SK-N-SH (cell line): ENCODE results near the gene IL10RB. TPM values are rescaled to one million over a fixed set of nuclear protein-coding genes. Genes with fewer than 3 reads are reported as not detected.

Source experiments
- CTCF ChIA-PET: fragments of 300-600, 350-600 bp; formaldehyde crosslinking; extraction: SDS; loops from one replicate; lab custom pipeline; 2021; lab: Yijun Ruan, JAX
- POLR2A ChIA-PET: fragments of 350-600 bp; sonication (Branson Sonifier 250); formaldehyde crosslinking; extraction: SDS; loops from one replicate; lab custom pipeline; 2020; ENCODE audit warnings: antibody characterized with exemption, inconsistent platforms; lab: Yijun Ruan, JAX
- DNase-seq: peaks from one replicate; pipeline ENCODE4 v3.0.0; 2012
- H2AFZ ChIP-seq: fragments of 200-600 bp; sonication (generic); 2 replicates; pipeline ENCODE4 v1.8.1; 2016; ENCODE audit warnings: antibody characterized with exemption, mild to moderate bottlenecking, low read depth
- H3F3A ChIP-seq: fragments of 200-600 bp; sonication (generic); replicated peaks from 2 replicates; pipeline ENCODE3; 2016; ENCODE audit warnings: antibody characterized with exemption, mild to moderate bottlenecking; ENCODE audit not compliant: insufficient read depth
- H3K27ac ChIP-seq, 2 experiments: fragments of 200-500 bp in 1 of 2; fragments of 200-600 bp in 1 of 2; sonication (Bioruptor generic) in 1 of 2; sonication (generic), shearing (Covaris generic) in 1 of 2; 2 replicates each; pipeline versions ENCODE4 v1.5.1 to v1.6.1; 2014 to 2016; ENCODE audit warnings: low read depth in 2 of 2, inconsistent platforms in 1 of 2, low read length in 1 of 2, mild to moderate bottlenecking in 1 of 2, mixed read lengths in 1 of 2
- H3K27me3 ChIP-seq: fragments of 200-600 bp; sonication (generic), shearing (Covaris generic); 2 replicates; pipeline ENCODE4 v1.6.1; 2016; ENCODE audit warnings: mixed run types; ENCODE audit not compliant: insufficient read depth
- H3K36me3 ChIP-seq, 2 experiments: fragments of 200-500 bp in 1 of 2; fragments of 200-600 bp in 1 of 2; sonication (Bioruptor generic) in 1 of 2; sonication (generic) in 1 of 2; replicated peaks in 1 of 2; 2 replicates each; pipeline versions ENCODE3 to v1.5.1; 2014 to 2016; ENCODE audit warnings: low read length in 1 of 2, mild to moderate bottlenecking in 1 of 2; ENCODE audit not compliant: insufficient read depth in 2 of 2, control insufficient read depth in 1 of 2
- H3K4me1 ChIP-seq, 2 experiments: fragments of 200-500 bp in 1 of 2; fragments of 200-600 bp in 1 of 2; sonication (Bioruptor generic) in 1 of 2; sonication (generic), shearing (Covaris generic) in 1 of 2; 2 replicates each; pipeline versions ENCODE4 v1.5.1 to v1.6.1; 2014 to 2016; ENCODE audit warnings: low read depth in 1 of 2, low read length in 1 of 2, mixed run types in 1 of 2; ENCODE audit not compliant: insufficient read depth in 2 of 2, control insufficient read depth in 1 of 2
- H3K4me2 ChIP-seq: fragments of 200-600 bp; sonication (generic), shearing (Covaris generic); 2 replicates; pipeline ENCODE4 v1.6.1; 2017; ENCODE audit warnings: mixed run types
- H3K4me3 ChIP-seq, 2 experiments: fragments of 200-500 bp in 1 of 2; fragments of 200-600 bp in 1 of 2; sonication (Bioruptor generic) in 1 of 2; sonication (generic), shearing (Covaris generic) in 1 of 2; 2 replicates each; pipeline versions ENCODE4 v1.5.1 to v1.8.1; 2014 to 2016; ENCODE audit warnings: low read depth in 2 of 2, inconsistent platforms in 1 of 2, low read length in 1 of 2, mild to moderate bottlenecking in 1 of 2, mixed read lengths in 1 of 2, moderate library complexity in 1 of 2
- H3K79me2 ChIP-seq: fragments of 200-600 bp; sonication (generic); 2 replicates; pipeline ENCODE4 v1.8.1; 2017; ENCODE audit warnings: mild to moderate bottlenecking; ENCODE audit not compliant: insufficient read depth
- H3K9ac ChIP-seq: fragments of 200-600 bp; sonication (generic); 2 replicates; pipeline ENCODE4 v1.6.1; 2017; ENCODE audit warnings: mixed run types
- H3K9me2 ChIP-seq: fragments of 200-600 bp; sonication (generic); 2 replicates; pipeline ENCODE4 v1.6.1; 2017; ENCODE audit warnings: mixed run types
- H3K9me3 ChIP-seq: fragments of 200-600 bp; sonication (generic); 2 replicates; pipeline ENCODE4 v1.6.1; 2017; ENCODE audit warnings: mixed run types, mild to moderate bottlenecking, moderate library complexity
- H4K20me1 ChIP-seq: fragments of 200-600 bp; sonication (generic); 2 replicates; pipeline ENCODE4 v1.6.1; 2017; ENCODE audit warnings: mild to moderate bottlenecking, mixed run types; ENCODE audit not compliant: insufficient read depth
- CHD2 ChIP-seq: fragments of 150-350 bp; IDR thresholded peaks from 2 replicates; pipeline ENCODE4 v1.6.1; 2018; ENCODE audit warnings: low read length; ENCODE audit not compliant: partially characterized antibody
- EP300 ChIP-seq, 2 experiments: IDR thresholded peaks; 2 replicates each; pipeline versions ENCODE4 v1.4.0 to v1.6.1; 2012; ENCODE audit warnings: borderline replicate concordance in 1 of 2, low read depth in 1 of 2, low read length in 1 of 2
- EZH2phosphoT487 ChIP-seq: fragments of 200-600 bp; sonication (generic); IDR thresholded peaks from 2 replicates; pipeline ENCODE4 v1.6.1; 2017; ENCODE audit warnings: low read depth, mixed run types, mild to moderate bottlenecking, antibody characterized with exemption, moderate library complexity, borderline replicate concordance
- FOSL2 ChIP-seq: IDR thresholded peaks from 2 replicates; pipeline ENCODE4 v1.4.0; 2012; ENCODE audit warnings: low read depth, mild to moderate bottlenecking, moderate library complexity, borderline replicate concordance
- FOXM1 ChIP-seq: IDR thresholded peaks from 2 replicates; pipeline ENCODE4 v1.4.0; 2012; ENCODE audit warnings: low read depth, mild to moderate bottlenecking
- GATA2 ChIP-seq: sonication (generic); formaldehyde crosslinking; IDR thresholded peaks from 2 replicates; pipeline ENCODE4 v1.5.0; 2020; ENCODE audit warnings: mild to moderate bottlenecking, missing genetic modification reagents
- JUND ChIP-seq: IDR thresholded peaks from 2 replicates; pipeline ENCODE4 v1.4.0; 2012
- MEF2A ChIP-seq: IDR thresholded peaks from 2 replicates; pipeline ENCODE4 v1.4.0; 2012; ENCODE audit warnings: low read depth, borderline replicate concordance
- MXI1 ChIP-seq: IDR thresholded peaks from 2 replicates; pipeline ENCODE4 v1.6.1; 2012; ENCODE audit warnings: mild to moderate bottlenecking, low read depth, low read length, improper control_type of control experiment
- NFIC ChIP-seq: IDR thresholded peaks from 2 replicates; pipeline ENCODE4 v1.4.0; 2012; ENCODE audit warnings: borderline replicate concordance
- RAD21 ChIP-seq: IDR thresholded peaks from 2 replicates; pipeline ENCODE4 v1.6.1; 2012; ENCODE audit warnings: mild to moderate bottlenecking, low read length
- RCOR1 ChIP-seq: fragments of 150-350 bp; IDR thresholded peaks from 2 replicates; pipeline ENCODE4 v1.6.1; 2017; ENCODE audit warnings: antibody characterized with exemption, low read length
- RXRA ChIP-seq: IDR thresholded peaks from 2 replicates; pipeline ENCODE4 v1.4.0; 2012; ENCODE audit warnings: low read depth, mild to moderate bottlenecking, borderline replicate concordance
- SMC3 ChIP-seq: IDR thresholded peaks from 2 replicates; pipeline ENCODE4 v1.6.1; 2012; ENCODE audit warnings: low read depth, low read length, improper control_type of control experiment
- YY1 ChIP-seq: IDR thresholded peaks from 2 replicates; pipeline ENCODE4 v1.4.0; 2012; ENCODE audit warnings: low read depth, mild to moderate bottlenecking
- WGBS: methylation state at CpG from one replicate; pipeline ENCODE4 v1.1.6; 2017; ENCODE audit warnings: low lambda C conversion rate; 5-methylcytosine and 5-hydroxymethylcytosine counted together
- polyA plus RNA-seq, 3 experiments: library from polyadenylated mRNA; depleted of rRNA; stranded (reverse); fragments of >200 nt; gene quantifications; 2 replicates each; pipeline ENCODE4 v1.2.3, GENCODE V29; 2012
- TF ChIP-seq, protein P1 (sequence below): fragments of 150-350 bp; IDR thresholded peaks from 2 replicates; pipeline ENCODE4 v1.6.1; 2016; ENCODE audit warnings: mild to moderate bottlenecking, low read depth, low read length
- TF ChIP-seq, protein P2 (sequence below): fragments of 200-600 bp; sonication (generic); IDR thresholded peaks from 2 replicates; pipeline ENCODE4 v1.6.1; 2017; ENCODE audit warnings: antibody characterized with exemption, mild to moderate bottlenecking, moderate library complexity
- TF ChIP-seq, protein P3 (sequence below): fragments of 150-350 bp; IDR thresholded peaks from 2 replicates; pipeline ENCODE4 v1.6.1; 2017; ENCODE audit warnings: antibody characterized with exemption, low read length, low read depth, borderline replicate concordance
- TF ChIP-seq, protein P4 (sequence below): IDR thresholded peaks from 2 replicates; pipeline ENCODE4 v1.4.0; 2012; ENCODE audit warnings: low read depth, borderline replicate concordance
- TF ChIP-seq, protein P5 (sequence below): IDR thresholded peaks from 2 replicates; pipeline ENCODE4 v1.4.0; 2012; ENCODE audit warnings: low read depth
- TF ChIP-seq, protein P6 (sequence below): IDR thresholded peaks from 2 replicates; pipeline ENCODE4; 2012

Gene IL10RB
- polyA plus RNA-seq, 1 of the 3 experiments (the other 2 are of a cell fraction) = 20.1 TPM

DNA sequence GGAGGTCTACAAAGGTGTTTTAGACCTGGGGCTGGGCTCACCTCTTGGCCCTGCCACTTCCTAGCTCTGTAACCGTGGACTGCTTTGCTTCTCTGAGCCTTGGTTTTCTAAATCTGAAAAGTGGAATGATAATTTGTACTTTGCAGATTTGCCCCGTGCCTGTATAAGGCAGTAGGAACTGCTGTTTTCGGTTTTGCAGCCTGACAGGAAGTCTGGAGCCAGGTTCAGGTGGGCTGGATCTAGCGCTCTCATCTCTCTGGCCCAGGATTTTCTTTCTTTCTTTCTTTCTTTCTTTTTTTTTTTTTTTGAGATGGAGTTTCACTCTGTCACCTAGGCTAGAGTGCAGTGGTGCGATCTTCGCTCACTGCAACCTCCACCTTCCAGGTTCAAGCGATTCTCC is 19.2 kb upstream of the IL10RB start:
- POLR2A ChIA-PET = no interaction called here
- no peaks in the 10 kb centered on the region for H3K79me2 ChIP-seq
- H3K4me2 ChIP-seq = no peak overlapping the region
- H3K9ac ChIP-seq = no peak overlapping the region
- no peak overlapping the region for H3K4me3 ChIP-seq
- WGBS = 93% methylated on average over 7 of the region's 7 CpGs
- H2AFZ ChIP-seq = no peak overlapping the region
- no peak for TF ChIP-seq FOSL2
- TF ChIP-seq MEF2A = no peak
- TF ChIP-seq, protein P1, sequence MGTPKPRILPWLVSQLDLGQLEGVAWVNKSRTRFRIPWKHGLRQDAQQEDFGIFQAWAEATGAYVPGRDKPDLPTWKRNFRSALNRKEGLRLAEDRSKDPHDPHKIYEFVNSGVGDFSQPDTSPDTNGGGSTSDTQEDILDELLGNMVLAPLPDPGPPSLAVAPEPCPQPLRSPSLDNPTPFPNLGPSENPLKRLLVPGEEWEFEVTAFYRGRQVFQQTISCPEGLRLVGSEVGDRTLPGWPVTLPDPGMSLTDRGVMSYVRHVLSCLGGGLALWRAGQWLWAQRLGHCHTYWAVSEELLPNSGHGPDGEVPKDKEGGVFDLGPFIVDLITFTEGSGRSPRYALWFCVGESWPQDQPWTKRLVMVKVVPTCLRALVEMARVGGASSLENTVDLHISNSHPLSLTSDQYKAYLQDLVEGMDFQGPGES = no peak
- TF ChIP-seq, protein P2, sequence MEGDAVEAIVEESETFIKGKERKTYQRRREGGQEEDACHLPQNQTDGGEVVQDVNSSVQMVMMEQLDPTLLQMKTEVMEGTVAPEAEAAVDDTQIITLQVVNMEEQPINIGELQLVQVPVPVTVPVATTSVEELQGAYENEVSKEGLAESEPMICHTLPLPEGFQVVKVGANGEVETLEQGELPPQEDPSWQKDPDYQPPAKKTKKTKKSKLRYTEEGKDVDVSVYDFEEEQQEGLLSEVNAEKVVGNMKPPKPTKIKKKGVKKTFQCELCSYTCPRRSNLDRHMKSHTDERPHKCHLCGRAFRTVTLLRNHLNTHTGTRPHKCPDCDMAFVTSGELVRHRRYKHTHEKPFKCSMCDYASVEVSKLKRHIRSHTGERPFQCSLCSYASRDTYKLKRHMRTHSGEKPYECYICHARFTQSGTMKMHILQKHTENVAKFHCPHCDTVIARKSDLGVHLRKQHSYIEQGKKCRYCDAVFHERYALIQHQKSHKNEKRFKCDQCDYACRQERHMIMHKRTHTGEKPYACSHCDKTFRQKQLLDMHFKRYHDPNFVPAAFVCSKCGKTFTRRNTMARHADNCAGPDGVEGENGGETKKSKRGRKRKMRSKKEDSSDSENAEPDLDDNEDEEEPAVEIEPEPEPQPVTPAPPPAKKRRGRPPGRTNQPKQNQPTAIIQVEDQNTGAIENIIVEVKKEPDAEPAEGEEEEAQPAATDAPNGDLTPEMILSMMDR = no peak
- TF ChIP-seq YY1 = no peak
- TF ChIP-seq, protein P3, sequence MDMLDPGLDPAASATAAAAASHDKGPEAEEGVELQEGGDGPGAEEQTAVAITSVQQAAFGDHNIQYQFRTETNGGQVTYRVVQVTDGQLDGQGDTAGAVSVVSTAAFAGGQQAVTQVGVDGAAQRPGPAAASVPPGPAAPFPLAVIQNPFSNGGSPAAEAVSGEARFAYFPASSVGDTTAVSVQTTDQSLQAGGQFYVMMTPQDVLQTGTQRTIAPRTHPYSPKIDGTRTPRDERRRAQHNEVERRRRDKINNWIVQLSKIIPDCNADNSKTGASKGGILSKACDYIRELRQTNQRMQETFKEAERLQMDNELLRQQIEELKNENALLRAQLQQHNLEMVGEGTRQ = no peak
- TF ChIP-seq MXI1 = no peak
- no peak for TF ChIP-seq RXRA
- TF ChIP-seq EP300 (IDR thresholded peaks at IDR 0.05; ENCODE audit: borderline replicate concordance in 1 of 2, low read depth in 1 of 2, low read length in 1 of 2) = no peak
- TF ChIP-seq JUND = no peak
- TF ChIP-seq, all 33 proteins: peak for 0
- Histone ChIP-seq H3K9me2 (no peaks in the 10 kb centered on the region), H3K27me3 (no peaks in the 10 kb centered on the region), H4K20me1 (no peaks in the 10 kb centered on the region), H3K36me3 (peaks cover 34 to 47% of the 10 kb centered on the region in 2 experiments), H3K27ac (no peak overlapping the region), H3K4me1 (no peaks in the 10 kb centered on the region; a peak in 1 of 4 replicates), H3K9me3 (no peaks in the 10 kb centered on the region), H3F3A (no peaks in the 10 kb centered on the region)
- CTCF ChIA-PET = no interaction called here
- no peak for DNase-seq

DNA sequence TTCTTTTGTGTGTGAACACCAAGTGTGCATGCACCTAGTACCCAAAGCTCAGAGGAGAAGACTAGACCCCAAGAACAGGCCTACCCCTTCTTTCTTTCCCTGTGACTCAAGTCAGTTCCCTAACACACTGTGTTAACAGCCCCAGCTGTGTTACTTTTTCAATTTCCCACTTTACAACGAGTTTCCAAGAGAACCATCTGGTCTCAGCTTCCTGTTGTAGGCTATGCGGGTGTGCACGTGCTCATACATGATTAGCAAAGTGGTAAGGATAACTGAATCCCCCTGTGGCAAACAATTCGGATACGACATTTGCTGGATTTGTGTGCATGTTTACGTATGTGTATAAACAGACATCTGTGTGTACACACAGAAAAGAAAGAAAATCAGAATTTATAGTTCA is 18.6 kb upstream of the IL10RB start:
- H3K9ac ChIP-seq = no peak overlapping the region
- POLR2A ChIA-PET = no interaction called here
- no peaks in the 10 kb centered on the region for H4K20me1 ChIP-seq
- WGBS = 75% methylated on average over 6 of the region's 6 CpGs
- H3K27me3 ChIP-seq = no peaks in the 10 kb centered on the region
- H3F3A ChIP-seq = no peaks in the 10 kb centered on the region
- no peaks in the 10 kb centered on the region for H3K79me2 ChIP-seq
- no peak overlapping the region for H3K27ac ChIP-seq
- no peaks in the 10 kb centered on the region for H3K9me3 ChIP-seq
- no peak overlapping the region for H3K4me3 ChIP-seq
- CTCF ChIA-PET = no interaction called here
- no peak for DNase-seq
- H3K9me2 ChIP-seq = no peaks in the 10 kb centered on the region
- no peak overlapping the region for H3K4me2 ChIP-seq
- H3K36me3 ChIP-seq = peaks cover 37 to 54% of the 10 kb centered on the region in 2 experiments
- H2AFZ ChIP-seq = no peak overlapping the region
- no peaks in the 10 kb centered on the region; a peak in 1 of 4 replicates for H3K4me1 ChIP-seq
- TF ChIP-seq FOXM1 (no peak), YY1 (no peak), EZH2phosphoT487 (no peak), NFIC (no peak), JUND (no peak), RAD21 (no peak), CHD2 (no peak), SMC3 (no peak), EP300 (IDR thresholded peaks at IDR 0.05; ENCODE audit: borderline replicate concordance in 1 of 2, low read depth in 1 of 2, low read length in 1 of 2) (no peak), FOSL2 (no peak), GATA2 (CRISPR knock-in tag) (no peak), RCOR1 (no peak)
- TF ChIP-seq, protein P4, sequence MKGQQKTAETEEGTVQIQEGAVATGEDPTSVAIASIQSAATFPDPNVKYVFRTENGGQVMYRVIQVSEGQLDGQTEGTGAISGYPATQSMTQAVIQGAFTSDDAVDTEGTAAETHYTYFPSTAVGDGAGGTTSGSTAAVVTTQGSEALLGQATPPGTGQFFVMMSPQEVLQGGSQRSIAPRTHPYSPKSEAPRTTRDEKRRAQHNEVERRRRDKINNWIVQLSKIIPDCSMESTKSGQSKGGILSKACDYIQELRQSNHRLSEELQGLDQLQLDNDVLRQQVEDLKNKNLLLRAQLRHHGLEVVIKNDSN = no peak
- TF ChIP-seq, protein P5, sequence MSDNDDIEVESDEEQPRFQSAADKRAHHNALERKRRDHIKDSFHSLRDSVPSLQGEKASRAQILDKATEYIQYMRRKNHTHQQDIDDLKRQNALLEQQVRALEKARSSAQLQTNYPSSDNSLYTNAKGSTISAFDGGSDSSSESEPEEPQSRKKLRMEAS = no peak
- TF ChIP-seq, protein P6, sequence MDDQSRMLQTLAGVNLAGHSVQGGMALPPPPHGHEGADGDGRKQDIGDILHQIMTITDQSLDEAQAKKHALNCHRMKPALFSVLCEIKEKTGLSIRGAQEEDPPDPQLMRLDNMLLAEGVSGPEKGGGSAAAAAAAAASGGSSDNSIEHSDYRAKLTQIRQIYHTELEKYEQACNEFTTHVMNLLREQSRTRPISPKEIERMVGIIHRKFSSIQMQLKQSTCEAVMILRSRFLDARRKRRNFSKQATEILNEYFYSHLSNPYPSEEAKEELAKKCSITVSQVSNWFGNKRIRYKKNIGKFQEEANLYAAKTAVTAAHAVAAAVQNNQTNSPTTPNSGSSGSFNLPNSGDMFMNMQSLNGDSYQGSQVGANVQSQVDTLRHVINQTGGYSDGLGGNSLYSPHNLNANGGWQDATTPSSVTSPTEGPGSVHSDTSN = no peak
- TF ChIP-seq, protein P3 = no peak
